Neural progenitor cell (in vitro differentiated cells): Measurements from ENCODE around the gene KCNS1. TPM values are rescaled to one million over a fixed set of nuclear protein-coding genes. Genes with fewer than 3 reads are reported as not detected.

Experiments used
- DNase-seq: peaks from one replicate; pipeline ENCODE4 v3.0.0-alpha.2; 2016; ENCODE audit warnings: low spot score
- H2AFZ ChIP-seq: fragments of 200-600 bp; sonication (generic); replicated peaks from 2 replicates; pipeline ENCODE4 v1.6.1; 2016; ENCODE audit warnings: antibody characterized with exemption
- H3F3A ChIP-seq: fragments of 200-600 bp; sonication (generic); 2 replicates; pipeline ENCODE4 v1.6.1; 2016; ENCODE audit warnings: antibody characterized with exemption, low read depth
- H3K27ac ChIP-seq: fragments of 200-600 bp; sonication (generic); 2 replicates; pipeline ENCODE4 v1.5.1; 2016; ENCODE audit warnings: mild to moderate bottlenecking
- H3K27me3 ChIP-seq: fragments of 200-600 bp; sonication (generic); 2 replicates; pipeline ENCODE4 v1.6.1; 2016; ENCODE audit warnings: mild to moderate bottlenecking, moderate library complexity
- H3K36me3 ChIP-seq: fragments of 200-600 bp; sonication (generic); 2 replicates; pipeline ENCODE4 v1.5.1; 2016
- H3K4me1 ChIP-seq: fragments of 200-600 bp; sonication (generic); 2 replicates; pipeline ENCODE4 v1.6.1; 2016; ENCODE audit warnings: mixed run types
- H3K4me2 ChIP-seq: fragments of 200-600 bp; sonication (generic); 2 replicates; pipeline ENCODE4 v1.6.1; 2016
- H3K4me3 ChIP-seq: fragments of 200-600 bp; sonication (generic); 2 replicates; pipeline ENCODE4 v1.5.1; 2016
- H3K79me2 ChIP-seq: fragments of 200-600 bp; sonication (generic); 2 replicates; pipeline ENCODE4 v1.6.1; 2016; ENCODE audit warnings: low read depth
- H3K9ac ChIP-seq: fragments of 200-600 bp; sonication (generic); 2 replicates; pipeline ENCODE4 v1.6.1; 2016
- H3K9me3 ChIP-seq: fragments of 200-600 bp; sonication (generic); 2 replicates; pipeline ENCODE4 v1.5.1; 2016; ENCODE audit warnings: low read depth
- H4K20me1 ChIP-seq: fragments of 200-600 bp; sonication (generic); 2 replicates; pipeline ENCODE4 v1.6.1; 2016; ENCODE audit warnings: low read depth
- H3K27ac Mint-ChIP-seq: 3 replicates; pipeline ENCODE4 v1.8.0; 2021; ENCODE audit warnings: mixed read lengths
- H3K27me3 Mint-ChIP-seq: 2 replicates; pipeline ENCODE4 v1.8.0; 2022; ENCODE audit warnings: low read depth, mild to moderate bottlenecking, inconsistent platforms, moderate library complexity, mixed read lengths; ENCODE audit not compliant: insufficient read depth
- H3K36me3 Mint-ChIP-seq: 3 replicates; pipeline ENCODE4 v1.8.0; 2021; ENCODE audit warnings: mixed read lengths
- H3K4me1 Mint-ChIP-seq: 3 replicates; pipeline ENCODE4 v1.8.0; 2021; ENCODE audit warnings: mixed read lengths
- H3K4me3 Mint-ChIP-seq: 3 replicates; pipeline ENCODE4 v1.8.0; 2021; ENCODE audit warnings: mild to moderate bottlenecking, moderate library complexity, mixed read lengths
- H3K9me3 Mint-ChIP-seq: 3 replicates; pipeline ENCODE4 v1.8.0; 2020; ENCODE audit warnings: mixed read lengths
- CTCF ChIP-seq: fragments of 200-600 bp; sonication (generic); IDR thresholded peaks from 2 replicates; pipeline ENCODE4 v1.5.1; 2017; ENCODE audit warnings: antibody characterized with exemption, mild to moderate bottlenecking
- EZH2 ChIP-seq: fragments of 200-600 bp; sonication (generic); IDR thresholded peaks from 2 replicates; pipeline ENCODE4 v1.6.1; 2017; ENCODE audit warnings: antibody characterized with exemption, mild to moderate bottlenecking, moderate library complexity
- EZH2phosphoT487 ChIP-seq: fragments of 200-600 bp; sonication (generic); IDR thresholded peaks from 2 replicates; pipeline ENCODE4 v1.6.1; 2017; ENCODE audit warnings: antibody characterized with exemption
- total RNA-seq: library from RNA; depleted of rRNA; stranded (reverse); fragments of >200 nt; gene quantifications from 2 replicates; pipeline ENCODE4 v1.2.3, GENCODE V29; 2015; ENCODE audit warnings: low replicate concordance

Gene KCNS1
- total RNA-seq, 1 donor from 2014 or later, result not detected

- Histone ChIP-seq H3K4me2 (no peak overlapping the region), H3K27me3 (no peaks in the 10 kb centered on the region), H3F3A (no peaks in the 10 kb centered on the region), H4K20me1 (peaks cover 37% of the 10 kb centered on the region), H3K9me3 (no peaks in the 10 kb centered on the region), H3K36me3 (no peaks in the 10 kb centered on the region), H3K79me2 (no peaks in the 10 kb centered on the region), H3K4me1 (peaks cover 15% of the 10 kb centered on the region), H3K9ac (no peak overlapping the region), H3K4me3 (no peak overlapping the region), H2AFZ (no peak overlapping the region), H3K27ac (no peak overlapping the region)
- Mint-ChIP-seq H3K36me3 (peaks cover 4% of the 10 kb centered on the region), H3K9me3 (no peaks in the 10 kb centered on the region), H3K27ac (peak overlapping the region; percentile 64), H3K4me1 (peaks cover 39% of the 10 kb centered on the region), H3K4me3 (no peak overlapping the region), H3K27me3 (no peaks in the 10 kb centered on the region)
- DNase-seq, result no peak
- TF ChIP-seq EZH2phosphoT487, result no peak
- TF ChIP-seq EZH2, result no peak
- no peak for TF ChIP-seq CTCF
Observed at GRCh38 chr20:45053430-45054351, 47.2 kb downstream of the KCNS1 start.

- Histone ChIP-seq H3F3A (no peaks in the 10 kb centered on the region), H4K20me1 (peaks cover 39% of the 10 kb centered on the region), H2AFZ (no peak overlapping the region), H3K27me3 (no peaks in the 10 kb centered on the region), H3K9ac (no peak overlapping the region), H3K4me1 (peaks cover 15% of the 10 kb centered on the region), H3K36me3 (no peaks in the 10 kb centered on the region), H3K27ac (no peak overlapping the region), H3K4me3 (no peak overlapping the region), H3K9me3 (no peaks in the 10 kb centered on the region), H3K79me2 (no peaks in the 10 kb centered on the region), H3K4me2 (no peak overlapping the region)
- no peaks in the 10 kb centered on the region for H3K27me3 Mint-ChIP-seq
- TF ChIP-seq EZH2phosphoT487, result no peak
- TF ChIP-seq CTCF, result no peak
- no peak for TF ChIP-seq EZH2
- no peak for DNase-seq
- peaks cover 39% of the 10 kb centered on the region for H3K4me1 Mint-ChIP-seq
- peak overlapping the region; percentile 61 for H3K27ac Mint-ChIP-seq
- peaks cover 4% of the 10 kb centered on the region for H3K36me3 Mint-ChIP-seq
- no peak overlapping the region for H3K4me3 Mint-ChIP-seq
- H3K9me3 Mint-ChIP-seq, result no peaks in the 10 kb centered on the region
Observed at GRCh38 chr20:45052698-45053429, 48.1 kb downstream of the KCNS1 start.

- H3K36me3 Mint-ChIP-seq, result peaks cover 1% of the 10 kb centered on the region
- Histone ChIP-seq H3F3A (no peaks in the 10 kb centered on the region), H3K4me3 (no peak overlapping the region), H3K36me3 (no peaks in the 10 kb centered on the region), H3K27me3 (no peaks in the 10 kb centered on the region), H3K4me1 (peaks cover 18% of the 10 kb centered on the region), H3K4me2 (no peak overlapping the region), H2AFZ (no peak overlapping the region), H4K20me1 (peaks cover 45% of the 10 kb centered on the region), H3K27ac (no peak overlapping the region), H3K9me3 (no peaks in the 10 kb centered on the region), H3K79me2 (no peaks in the 10 kb centered on the region), H3K9ac (no peak overlapping the region)
- H3K27ac Mint-ChIP-seq, result no peak overlapping the region
- no peaks in the 10 kb centered on the region for H3K9me3 Mint-ChIP-seq
- no peak for TF ChIP-seq EZH2phosphoT487
- no peak for TF ChIP-seq EZH2
- no peak for TF ChIP-seq CTCF
- DNase-seq, result no peak
- H3K27me3 Mint-ChIP-seq, result no peaks in the 10 kb centered on the region
- H3K4me3 Mint-ChIP-seq, result no peak overlapping the region
- H3K4me1 Mint-ChIP-seq, result peaks cover 39% of the 10 kb centered on the region
Observed at GRCh38 chr20:45051204-45052060, 49.5 kb downstream of the KCNS1 start.
